IMR-90 (cell line): Measurements from ENCODE around the gene AHCTF1.

Experiments used
- BHLHE40 ChIP-seq: fragments of 150-350 bp; IDR thresholded peaks from 2 replicates; pipeline ENCODE4 v1.6.1; 2016; ENCODE audit warnings: mild to moderate bottlenecking, low read depth, low read length
- CEBPB ChIP-seq: IDR thresholded peaks from 2 replicates; pipeline ENCODE4 v1.6.1; 2012; ENCODE audit warnings: low read depth, low read length, improper control_type of control experiment
- CTCF ChIP-seq: conservative IDR thresholded peaks from 2 replicates; pipeline ENCODE4 v1.5.1; 2012; ENCODE audit warnings: mild to moderate bottlenecking, low read depth, low read length, improper control_type of control experiment
- MAZ ChIP-seq: IDR thresholded peaks from 2 replicates; pipeline ENCODE4 v1.6.1; 2012; ENCODE audit warnings: low read depth, mild to moderate bottlenecking, low read length, improper control_type of control experiment, moderate library complexity, borderline replicate concordance
- MXI1 ChIP-seq: IDR thresholded peaks from 2 replicates; pipeline ENCODE4 v1.6.1; 2012; ENCODE audit warnings: low read depth, mild to moderate bottlenecking, low read length, moderate library complexity, borderline replicate concordance
- POLR2A ChIP-seq: IDR thresholded peaks from 2 replicates; pipeline ENCODE4 v1.6.1; 2012; ENCODE audit warnings: mild to moderate bottlenecking, low read depth, low read length
- RAD21 ChIP-seq: IDR thresholded peaks from 2 replicates; pipeline ENCODE4 v1.6.1; 2012; ENCODE audit warnings: low read length, improper control_type of control experiment
- SMC3 ChIP-seq: fragments of 150-350 bp; IDR thresholded peaks from 2 replicates; pipeline ENCODE4 v1.6.1; 2016; ENCODE audit warnings: low read depth, mild to moderate bottlenecking, antibody characterized with exemption, low read length, moderate library complexity
- USF2 ChIP-seq: fragments of 150-350 bp; IDR thresholded peaks from 2 replicates; pipeline ENCODE4 v1.6.1; 2017; ENCODE audit warnings: mild to moderate bottlenecking, antibody characterized with exemption, low read length, low read depth
- TF ChIP-seq, protein P1 (sequence below): fragments of 150-350 bp; IDR thresholded peaks from 2 replicates; pipeline ENCODE4 v1.6.1; 2016; ENCODE audit warnings: low read depth, mild to moderate bottlenecking, low read length, moderate library complexity, borderline replicate concordance

- no peak for TF ChIP-seq CTCF
- no peak for TF ChIP-seq POLR2A
- no peak for TF ChIP-seq CEBPB
- TF ChIP-seq, protein P1, sequence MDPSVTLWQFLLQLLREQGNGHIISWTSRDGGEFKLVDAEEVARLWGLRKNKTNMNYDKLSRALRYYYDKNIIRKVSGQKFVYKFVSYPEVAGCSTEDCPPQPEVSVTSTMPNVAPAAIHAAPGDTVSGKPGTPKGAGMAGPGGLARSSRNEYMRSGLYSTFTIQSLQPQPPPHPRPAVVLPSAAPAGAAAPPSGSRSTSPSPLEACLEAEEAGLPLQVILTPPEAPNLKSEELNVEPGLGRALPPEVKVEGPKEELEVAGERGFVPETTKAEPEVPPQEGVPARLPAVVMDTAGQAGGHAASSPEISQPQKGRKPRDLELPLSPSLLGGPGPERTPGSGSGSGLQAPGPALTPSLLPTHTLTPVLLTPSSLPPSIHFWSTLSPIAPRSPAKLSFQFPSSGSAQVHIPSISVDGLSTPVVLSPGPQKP: no peak
- TF ChIP-seq BHLHE40: no peak
- TF ChIP-seq SMC3: no peak
- no peak for TF ChIP-seq RAD21
- TF ChIP-seq MXI1: no peak
- TF ChIP-seq USF2: no peak
- TF ChIP-seq MAZ: no peak
Measured at GRCh38 chr1:246789454-246790339, 142.1 kb downstream of the AHCTF1 start.
